GM12801 (cell line): Measurements from ENCODE around the gene DCP1A.

Source experiments
- TF ChIP-seq, protein P1 (sequence below): IDR thresholded peaks from one replicate; pipeline ENCODE4 v1.5.1; 2011; ENCODE audit warnings: control low read depth; ENCODE audit not compliant: insufficient read length; ENCODE audit errors: extremely low read depth

The DCP1A gene

DNA sequence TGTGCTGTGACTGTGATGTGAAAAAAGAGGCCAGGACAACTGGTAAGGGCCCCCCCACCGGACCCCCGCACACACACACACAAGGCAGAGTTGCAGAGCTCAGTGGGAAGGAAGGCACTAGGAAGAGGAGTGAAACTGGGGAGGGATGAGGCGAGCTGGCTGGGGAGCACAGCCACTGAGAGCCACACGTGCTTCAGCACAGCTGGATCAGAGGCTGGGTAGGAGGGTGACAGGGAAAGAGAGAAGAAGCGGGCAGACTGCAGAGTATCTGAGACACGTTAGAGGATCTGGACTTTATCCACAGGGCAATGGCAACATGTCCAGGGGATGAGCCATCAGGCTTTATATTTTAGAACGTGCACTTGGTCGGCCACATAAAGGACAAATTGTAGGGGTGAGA, 53.5 kb downstream of the DCP1A start:
- TF ChIP-seq, protein P1, sequence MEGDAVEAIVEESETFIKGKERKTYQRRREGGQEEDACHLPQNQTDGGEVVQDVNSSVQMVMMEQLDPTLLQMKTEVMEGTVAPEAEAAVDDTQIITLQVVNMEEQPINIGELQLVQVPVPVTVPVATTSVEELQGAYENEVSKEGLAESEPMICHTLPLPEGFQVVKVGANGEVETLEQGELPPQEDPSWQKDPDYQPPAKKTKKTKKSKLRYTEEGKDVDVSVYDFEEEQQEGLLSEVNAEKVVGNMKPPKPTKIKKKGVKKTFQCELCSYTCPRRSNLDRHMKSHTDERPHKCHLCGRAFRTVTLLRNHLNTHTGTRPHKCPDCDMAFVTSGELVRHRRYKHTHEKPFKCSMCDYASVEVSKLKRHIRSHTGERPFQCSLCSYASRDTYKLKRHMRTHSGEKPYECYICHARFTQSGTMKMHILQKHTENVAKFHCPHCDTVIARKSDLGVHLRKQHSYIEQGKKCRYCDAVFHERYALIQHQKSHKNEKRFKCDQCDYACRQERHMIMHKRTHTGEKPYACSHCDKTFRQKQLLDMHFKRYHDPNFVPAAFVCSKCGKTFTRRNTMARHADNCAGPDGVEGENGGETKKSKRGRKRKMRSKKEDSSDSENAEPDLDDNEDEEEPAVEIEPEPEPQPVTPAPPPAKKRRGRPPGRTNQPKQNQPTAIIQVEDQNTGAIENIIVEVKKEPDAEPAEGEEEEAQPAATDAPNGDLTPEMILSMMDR: no peak

DNA sequence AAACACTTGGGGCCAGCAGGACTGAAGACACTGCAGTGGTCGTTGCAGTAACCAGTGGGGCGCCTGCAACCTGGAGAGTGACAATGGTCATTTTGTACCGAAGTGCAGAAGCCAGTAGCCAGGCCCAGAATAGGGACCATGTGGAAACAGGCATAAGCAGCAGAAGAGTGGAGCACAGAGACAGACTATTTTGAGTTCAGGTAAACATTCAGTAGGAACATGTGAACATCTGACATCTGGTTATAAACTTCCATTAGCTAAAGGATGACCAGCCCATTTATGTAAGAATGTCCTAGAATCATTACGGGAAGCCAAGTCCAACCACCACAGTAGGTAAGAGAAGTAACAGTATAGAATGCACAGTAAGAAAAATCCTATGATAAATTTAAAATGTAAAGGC, 59.1 kb downstream of the DCP1A start:
- TF ChIP-seq, protein P1: no peak

DNA sequence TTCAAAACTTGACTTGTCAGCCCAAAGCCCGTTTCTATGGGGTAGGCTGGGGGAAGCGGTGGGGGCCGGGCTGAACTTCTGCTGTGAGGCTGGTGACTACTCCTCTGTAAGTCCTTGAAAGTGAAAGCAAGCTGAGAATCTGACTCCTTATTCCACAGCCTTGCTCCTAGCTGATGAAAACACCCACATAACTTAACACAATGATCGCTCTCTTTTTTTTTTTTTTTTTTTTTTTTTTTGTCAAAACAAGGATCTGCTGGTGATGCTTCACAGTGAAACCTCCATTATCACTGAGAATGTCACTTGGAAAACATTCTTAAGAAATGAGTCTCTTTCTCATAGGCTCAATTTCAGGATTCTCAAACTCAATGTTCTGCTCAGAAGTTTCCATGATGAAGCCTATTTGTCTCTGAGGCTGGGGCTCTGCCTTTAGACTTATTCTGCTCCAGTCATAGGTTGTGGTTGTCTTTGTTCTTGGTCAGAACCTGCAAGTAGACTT, 60.2 kb downstream of the DCP1A start:
- TF ChIP-seq, protein P1: no peak

DNA sequence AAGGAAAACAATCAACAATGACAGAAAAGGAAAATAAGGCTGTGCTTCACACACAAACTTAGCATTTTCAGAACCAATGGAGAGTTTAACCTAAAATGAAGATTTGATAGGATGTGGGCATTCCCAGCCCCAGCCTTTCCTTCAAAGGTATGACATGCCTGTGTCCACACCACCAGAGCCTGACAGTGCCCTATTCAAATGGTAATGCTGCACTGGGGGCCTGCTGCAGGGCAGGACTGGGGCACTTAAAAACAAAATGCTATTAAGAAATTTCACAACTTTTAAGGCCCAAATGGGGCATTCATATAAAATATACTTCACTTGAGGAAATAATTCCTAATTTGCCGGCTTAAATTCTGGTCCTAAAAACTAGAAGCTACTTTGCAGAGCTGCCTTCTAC, 60.6 kb downstream of the DCP1A start:
- TF ChIP-seq, protein P1: no peak

DNA sequence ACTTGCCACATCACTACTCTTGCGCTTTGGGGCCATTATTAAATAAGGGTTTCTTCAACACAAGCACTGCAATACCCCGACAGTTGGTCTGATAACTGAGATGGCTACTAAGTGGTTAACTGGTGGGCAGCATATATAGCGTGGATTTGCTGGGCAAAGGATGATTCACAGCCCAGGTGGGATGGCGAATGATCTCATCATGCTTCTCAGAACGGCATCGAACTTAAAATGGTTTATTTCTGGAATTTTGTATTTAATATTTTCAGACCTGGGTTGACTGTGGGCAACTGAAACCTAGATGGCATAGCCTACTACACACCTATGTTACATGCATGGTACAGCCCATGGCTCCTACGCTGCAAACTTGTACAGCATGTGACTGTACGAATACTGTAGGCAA, 64.8 kb downstream of the DCP1A start:
- TF ChIP-seq, protein P1: no peak

DNA sequence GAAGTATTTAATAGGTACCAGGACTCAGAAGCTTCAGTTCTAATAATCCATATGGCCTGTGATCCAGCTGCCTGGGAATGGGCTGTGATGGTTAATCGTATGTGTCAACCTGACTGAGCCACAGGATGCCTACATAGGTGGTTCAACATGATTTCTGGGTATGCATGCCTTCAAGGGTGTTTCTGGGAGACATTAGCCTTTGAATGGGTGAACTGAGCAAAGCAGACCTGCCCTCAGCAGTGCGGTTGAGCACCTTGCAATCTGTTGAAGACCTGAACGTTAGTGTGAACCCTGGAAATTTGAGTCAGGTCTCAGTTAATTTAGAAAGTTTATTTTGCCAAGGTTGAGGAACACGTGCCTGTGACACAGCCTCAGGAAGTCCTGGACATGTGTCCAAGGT, 68.7 kb downstream of the DCP1A start:
- TF ChIP-seq, protein P1: no peak

DNA sequence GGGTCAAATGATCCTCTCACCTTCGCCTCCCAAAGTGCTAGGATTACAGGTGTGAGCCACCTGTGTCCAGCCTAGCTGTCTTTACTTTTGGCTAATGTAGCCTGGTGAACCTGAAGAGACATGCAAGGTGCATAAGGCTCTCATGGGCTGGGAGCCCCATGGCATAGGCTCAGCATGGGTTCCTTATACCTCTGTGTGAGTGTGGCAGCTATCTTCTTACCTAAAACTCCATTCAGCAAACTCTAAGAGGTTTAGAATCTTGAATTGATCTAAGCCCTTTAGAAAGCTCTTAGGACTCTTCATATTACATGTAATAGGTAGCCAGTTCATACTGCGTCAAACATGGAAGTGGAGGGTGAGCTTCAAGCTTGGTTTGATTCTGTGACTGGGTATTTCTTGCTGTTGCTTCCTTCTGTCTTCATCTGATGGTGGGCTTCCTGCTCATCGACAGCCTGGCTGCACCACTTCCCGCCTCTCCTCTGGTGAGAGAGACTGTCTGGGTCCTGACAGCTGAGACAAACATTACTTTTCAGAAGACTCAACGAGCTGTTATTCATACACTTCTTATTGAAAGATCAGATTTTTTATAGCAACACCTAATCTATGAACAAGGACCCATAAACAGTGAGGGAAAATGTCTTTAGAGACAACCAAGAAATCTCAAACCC, 72.3 kb downstream of the DCP1A start:
- TF ChIP-seq, protein P1: no peak
